Mucosa of descending colon (tissue), 3 donors: ENCODE measurements around the gene ACACA. TPM values are rescaled to one million over a fixed set of nuclear protein-coding genes. Genes with fewer than 3 reads are reported as not detected.

Experiments
- ATAC-seq: fragments of 200-7000 bp; cut with Tn5 transposase; one replicate; pipeline ENCODE4 v1.9.1; 2020; ENCODE audit warnings: mild to moderate bottlenecking, moderate library complexity
- DNase-seq, 3 donors: peaks; one replicate each; pipeline ENCODE4 v3.0.0-alpha.2; 2020
- H3K36me3 ChIP-seq: fragments of 200-600 bp; one replicate; pipeline ENCODE4 v1.8.0; 2021; ENCODE audit warnings: low read depth, mild to moderate bottlenecking
- H3K4me1 ChIP-seq: fragments of 200-600 bp; one replicate; pipeline ENCODE4 v1.8.0; 2021; ENCODE audit warnings: low read depth, mild to moderate bottlenecking
- H3K4me3 ChIP-seq: fragments of 200-600 bp; one replicate; pipeline ENCODE4 v1.8.0; 2021; ENCODE audit warnings: mild to moderate bottlenecking
- H3K9me3 ChIP-seq: fragments of 200-600 bp; one replicate; pipeline ENCODE4 v1.8.0; 2021; ENCODE audit warnings: mild to moderate bottlenecking
- CTCF ChIP-seq: fragments of 200-600 bp; IDR thresholded peaks from one replicate; pipeline ENCODE4 v1.8.0; 2022; ENCODE audit warnings: antibody characterized with exemption, mild to moderate bottlenecking
- intact Hi-C, 2 donors: fragments of 100-400 bp; cut with DNase I in 1 of 2; cut with micrococcal nuclease in 1 of 2; formaldehyde crosslinking; loops; one replicate each; pipeline versions ENCODE4 v1.11.0 to v1.11.1; 2022; cut with DNase I, micrococcal nuclease
- total RNA-seq, 3 donors: library from RNA; stranded (reverse); fragmentation: NEBNext Ultra II Directional in 2 of 3; extraction: Animal tissue kit (Norgen Biotek cat#: 25700) in 2 of 3; gene quantifications; one replicate each; pipeline versions ENCODE4 v1.2.1 to v1.2.4, GENCODE V29; 2021 to 2023
- donor health status: DM: no; HTN: no; CAD: no; lungs with moderate emphysema.
- donor health status: DM: no; HTN: no; CAD: no.
- donor health status: DM: no; HTN: yes; CAD: no.

Gene ACACA
- total RNA-seq, 3 donors from 2014 or later = 58.5 to 64.1 (median 60.3) TPM

- Histone ChIP-seq H3K4me3 (no peak overlapping the region), H3K36me3 (no peaks in the 10 kb centered on the region), H3K9me3 (no peaks in the 10 kb centered on the region), H3K4me1 (peaks cover 12% of the 10 kb centered on the region)
- no peak for TF ChIP-seq CTCF
- DNase-seq (no peak), ATAC-seq (no peak)
- intact Hi-C loops = no loop called here
Measured at GRCh38 chr17:37133136-37133535, 273.5 kb downstream of the ACACA start.

- DNase-seq (peak in 1 of 3 donors; percentile 24), ATAC-seq (peak; percentile 86)
Measured at GRCh38 chr17:37131669-37132611, 274.7 kb downstream of the ACACA start.

GRCh38 chr17:37130984-37131446 is 275.6 kb downstream of the ACACA start:
- ATAC-seq (peak; percentile 61), DNase-seq (no peak)
- H3K4me1 ChIP-seq = peaks cover 12% of the 10 kb centered on the region
- no peaks in the 10 kb centered on the region for H3K36me3 ChIP-seq
- H3K4me3 ChIP-seq = no peak overlapping the region
- intact Hi-C loops = no loop called here
- TF ChIP-seq CTCF = no peak
- H3K9me3 ChIP-seq = no peaks in the 10 kb centered on the region

More at GRCh38 chr17:37131669-37132611, 274.7 kb downstream of the ACACA start:
- intact Hi-C loops = no loop called here
- Histone ChIP-seq H3K4me3 (no peak overlapping the region), H3K9me3 (no peaks in the 10 kb centered on the region), H3K36me3 (no peaks in the 10 kb centered on the region), H3K4me1 (peaks cover 12% of the 10 kb centered on the region)
- no peak for TF ChIP-seq CTCF

GRCh38 chr17:37124821-37125173 is 281.8 kb downstream of the ACACA start:
- Histone ChIP-seq H3K9me3 (no peaks in the 10 kb centered on the region), H3K4me1 (no peaks in the 10 kb centered on the region), H3K4me3 (no peak overlapping the region), H3K36me3 (no peaks in the 10 kb centered on the region)
- no peak for TF ChIP-seq CTCF
- ATAC-seq (no peak), DNase-seq (no peak)
- intact Hi-C loops = no loop called here

- no peak for ATAC-seq
- no peak for TF ChIP-seq CTCF
- Histone ChIP-seq H3K9me3 (no peaks in the 10 kb centered on the region), H3K4me3 (no peak overlapping the region), H3K36me3 (no peaks in the 10 kb centered on the region), H3K4me1 (no peaks in the 10 kb centered on the region)
- no peak for DNase-seq
- intact Hi-C loops = no loop called here
Measured at GRCh38 chr17:37123941-37124820, 282.5 kb downstream of the ACACA start.
